Transverse colon (tissue), 4 donors: ENCODE measurements around the gene ZFHX3. TPM values are rescaled to one million over a fixed set of nuclear protein-coding genes. Genes with fewer than 3 reads are reported as not detected.

ENCODE experiments used
- DNase-seq: peaks from one replicate; pipeline ENCODE4 v3.0.0-alpha.2; 2019
- H3K27ac ChIP-seq, 4 donors: fragments of 200-600 bp; sonication (generic); 2 replicates each; pipeline ENCODE4 v1.5.1; 2016 to 2018; ENCODE audit warnings: inconsistent platforms in 4 of 4
- H3K27me3 ChIP-seq: fragments of 200-600 bp; sonication (generic); 2 replicates; pipeline ENCODE4 v1.5.1; 2017; ENCODE audit warnings: inconsistent platforms
- H3K36me3 ChIP-seq, 4 donors: fragments of 200-600 bp; sonication (generic); 2 replicates each; pipeline ENCODE4 v1.5.1; 2017 to 2019; ENCODE audit warnings: inconsistent platforms in 4 of 4
- H3K4me1 ChIP-seq, 4 donors: fragments of 200-600 bp; sonication (generic); 2 replicates each; pipeline ENCODE4 v1.5.1; 2017 to 2020; ENCODE audit warnings: inconsistent platforms in 4 of 4
- H3K4me3 ChIP-seq, 4 donors: fragments of 200-600 bp; sonication (generic); 1 replicate in 1 of 4; 2 replicates in 3 of 4; pipeline versions ENCODE4 v1.5.1 to v1.6.1; 2017 to 2019; ENCODE audit warnings: inconsistent platforms in 4 of 4
- H3K9me3 ChIP-seq, 2 donors: fragments of 200-600 bp; sonication (generic); 2 replicates each; pipeline ENCODE4 v1.5.1; 2017 to 2019; ENCODE audit warnings: inconsistent platforms in 2 of 2
- EP300 ChIP-seq: sonication (generic); formaldehyde crosslinking; IDR thresholded peaks from one replicate; pipeline ENCODE4 v1.6.1; 2017; ENCODE audit warnings: antibody characterized with exemption, low read depth
- POLR2A ChIP-seq: fragments of 450-650 bp; IDR thresholded peaks from one replicate; pipeline ENCODE4 v1.6.1; 2016; ENCODE audit warnings: antibody characterized with exemption, mild to moderate bottlenecking, moderate library complexity
- POLR2AphosphoS5 ChIP-seq, 3 donors: sonication (generic); formaldehyde crosslinking; IDR thresholded peaks; one replicate each; pipeline ENCODE4 v1.6.1; 2016; ENCODE audit warnings: antibody characterized with exemption in 3 of 3
- WGBS, 2 donors: methylation state at CpG; one replicate each; pipeline ENCODE4 v1.1.5; 2018; ENCODE audit warnings: low coverage in 1 of 2; 5-methylcytosine and 5-hydroxymethylcytosine counted together
- in situ Hi-C, 4 donors: fragments of 200-750 bp; cut with MboI; loops; one replicate each; pipeline versions ENCODE4 v1.15.0 to v1.15.1; 2017; ENCODE audit warnings: low sequenced_read_pairs in 3 of 4, low pct_ligation_motif_present in 1 of 4, low pct_unique_long_range_greater_than_20kb in 1 of 4
- intact Hi-C: fragments of 100-400 bp; cut with DNase I; formaldehyde crosslinking; loops from one replicate; pipeline ENCODE4 v1.15.1; 2023; ENCODE audit warnings: low total_unique reads
- total RNA-seq, 4 donors: library from RNA; depleted of rRNA; stranded (reverse); fragments of >200 nt; gene quantifications; one replicate each; pipeline ENCODE4 v1.1.0, GENCODE V29; 2016
- TF ChIP-seq, protein P1 (sequence below), 5 experiments: fragments of 200-600 bp in 3 of 5; fragments of 450-650 bp in 2 of 5; sonication (generic) in 3 of 5; IDR thresholded peaks; 1 replicate in 2 of 5; 2 replicates in 3 of 5; pipeline ENCODE4 v1.5.1; 2016 to 2017; ENCODE audit warnings: antibody characterized with exemption in 5 of 5, inconsistent platforms in 3 of 5, mild to moderate bottlenecking in 2 of 5, moderate library complexity in 1 of 5

ZFHX3 gene
- total RNA-seq, 4 donors from 2014 or later, result 12.3 to 23.7 (median 15.3) TPM

DNA sequence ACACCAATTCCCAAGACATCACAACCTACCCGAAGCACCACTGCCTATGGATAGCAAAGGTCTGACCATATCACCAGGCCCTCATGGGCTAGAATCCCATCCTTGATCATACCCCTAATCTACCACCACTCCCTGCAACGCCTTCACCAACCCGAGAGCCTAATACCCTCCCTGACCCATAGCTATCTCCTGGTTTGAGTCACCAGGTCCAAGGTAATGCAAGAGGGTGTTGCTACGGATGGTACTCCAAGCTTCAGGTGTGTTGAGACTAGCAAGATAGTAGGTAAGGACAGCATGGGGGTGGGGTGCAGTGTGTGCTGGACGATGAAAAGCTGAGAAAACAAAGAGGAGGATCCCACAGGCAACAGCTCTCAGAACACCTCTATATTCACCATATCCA, 258.0 kb downstream of the ZFHX3 start:
- 95 to 100% methylated on average over 4 to 5 of the region's 5 CpGs for WGBS, 2 donors
- Histone ChIP-seq H3K36me3 (peaks cover 0 to 4% (median 0%) of the 10 kb centered on the region in 4 donors), H3K27me3 (no peaks in the 10 kb centered on the region), H3K27ac (no peak overlapping the region), H3K4me1 (peaks cover 4 to 16% (median 4%) of the 10 kb centered on the region in 4 donors), H3K4me3 (no peak overlapping the region), H3K9me3 (no peaks in the 10 kb centered on the region)
- TF ChIP-seq, protein P1, sequence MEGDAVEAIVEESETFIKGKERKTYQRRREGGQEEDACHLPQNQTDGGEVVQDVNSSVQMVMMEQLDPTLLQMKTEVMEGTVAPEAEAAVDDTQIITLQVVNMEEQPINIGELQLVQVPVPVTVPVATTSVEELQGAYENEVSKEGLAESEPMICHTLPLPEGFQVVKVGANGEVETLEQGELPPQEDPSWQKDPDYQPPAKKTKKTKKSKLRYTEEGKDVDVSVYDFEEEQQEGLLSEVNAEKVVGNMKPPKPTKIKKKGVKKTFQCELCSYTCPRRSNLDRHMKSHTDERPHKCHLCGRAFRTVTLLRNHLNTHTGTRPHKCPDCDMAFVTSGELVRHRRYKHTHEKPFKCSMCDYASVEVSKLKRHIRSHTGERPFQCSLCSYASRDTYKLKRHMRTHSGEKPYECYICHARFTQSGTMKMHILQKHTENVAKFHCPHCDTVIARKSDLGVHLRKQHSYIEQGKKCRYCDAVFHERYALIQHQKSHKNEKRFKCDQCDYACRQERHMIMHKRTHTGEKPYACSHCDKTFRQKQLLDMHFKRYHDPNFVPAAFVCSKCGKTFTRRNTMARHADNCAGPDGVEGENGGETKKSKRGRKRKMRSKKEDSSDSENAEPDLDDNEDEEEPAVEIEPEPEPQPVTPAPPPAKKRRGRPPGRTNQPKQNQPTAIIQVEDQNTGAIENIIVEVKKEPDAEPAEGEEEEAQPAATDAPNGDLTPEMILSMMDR (IDR thresholded peaks at IDR 0.05), result no peak
- no peak for TF ChIP-seq POLR2AphosphoS5 (IDR thresholded peaks at IDR 0.05)
- no peak for TF ChIP-seq POLR2A
- no peak for TF ChIP-seq EP300
- in situ Hi-C loops (no loop called here), intact Hi-C loops (no loop called here)
- no peak for DNase-seq

DNA sequence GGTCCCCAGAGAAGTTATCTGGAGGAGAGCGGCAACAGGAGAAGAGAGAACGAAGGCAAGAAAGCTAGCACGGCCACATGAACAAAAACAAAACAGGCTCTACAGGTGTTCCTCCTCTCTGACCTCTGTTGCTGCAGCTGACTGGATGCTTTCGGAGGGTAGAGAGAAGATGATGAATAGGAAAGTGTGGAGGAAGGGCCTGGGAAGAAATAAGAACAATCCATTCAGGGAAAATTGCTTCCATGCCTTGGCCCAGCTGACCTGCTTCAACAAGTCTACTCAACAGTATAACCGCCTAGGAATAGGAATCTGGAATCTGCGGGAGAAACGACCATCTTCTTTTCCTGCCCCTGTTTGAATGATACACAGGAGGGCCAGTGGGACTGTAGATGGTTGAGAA, 258.5 kb downstream of the ZFHX3 start:
- in situ Hi-C loops (no loop called here), intact Hi-C loops (no loop called here)
- Histone ChIP-seq H3K4me3 (no peak overlapping the region), H3K4me1 (peaks cover 4 to 16% (median 4%) of the 10 kb centered on the region in 4 donors), H3K36me3 (peaks cover 0 to 4% (median 0%) of the 10 kb centered on the region in 4 donors), H3K27me3 (no peaks in the 10 kb centered on the region), H3K27ac (no peak overlapping the region), H3K9me3 (no peaks in the 10 kb centered on the region)
- no peak for TF ChIP-seq POLR2A
- no peak for TF ChIP-seq EP300
- TF ChIP-seq POLR2AphosphoS5 (IDR thresholded peaks at IDR 0.05), result no peak
- TF ChIP-seq, protein P1 (IDR thresholded peaks at IDR 0.05), result no peak
- 96 to 98% methylated on average over 4 to 7 of the region's 7 CpGs for WGBS, 2 donors
- no peak for DNase-seq

DNA sequence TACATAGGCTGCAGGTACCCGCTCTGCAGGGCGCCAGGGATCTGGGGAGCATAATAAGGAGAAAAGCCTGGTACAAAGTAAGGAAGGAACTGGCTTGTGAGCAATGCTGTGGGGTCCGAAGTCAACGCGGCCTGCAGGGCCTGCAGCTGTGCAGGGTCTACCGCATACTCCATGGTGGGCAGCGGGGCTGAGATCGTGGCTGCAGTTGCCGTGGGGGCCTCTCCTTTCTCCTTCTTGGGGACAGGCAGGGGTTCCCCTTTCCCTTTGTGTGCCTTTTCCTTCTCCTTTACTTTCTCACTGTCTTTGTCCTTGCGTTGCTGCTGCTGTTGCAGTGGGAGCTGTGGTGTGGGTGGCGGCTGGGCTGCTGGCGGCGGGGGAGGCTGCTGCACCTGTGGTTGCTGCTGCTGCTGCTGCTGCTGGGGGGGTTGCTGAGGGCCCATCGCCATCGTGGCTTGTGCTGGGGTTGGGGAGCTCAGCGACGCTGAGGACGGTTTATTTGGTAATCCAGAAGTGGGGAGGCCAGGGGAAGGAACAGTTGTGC, 259.6 kb downstream of the ZFHX3 start:
- peak overlapping the region in 3 of 4 donors; percentile 38 to 54 (median 49) for H3K27ac ChIP-seq
- no peaks in the 10 kb centered on the region for H3K27me3 ChIP-seq
- no peak for DNase-seq
- in situ Hi-C loops, result no loop called here
- 60 to 87% methylated on average over 1 to 18 of the region's 18 CpGs for WGBS, 2 donors
- TF ChIP-seq POLR2AphosphoS5 (IDR thresholded peaks at IDR 0.05), result no peak
- TF ChIP-seq, protein P1 (IDR thresholded peaks at IDR 0.05), result no peak
- TF ChIP-seq EP300, result no peak
- TF ChIP-seq POLR2A, result no peak
- H3K4me3 ChIP-seq, result peak overlapping the region in 1 of 4 donors; percentile 42
- intact Hi-C loops, result no loop called here
- H3K36me3 ChIP-seq, result no peaks in the 10 kb centered on the region
- no peaks in the 10 kb centered on the region for H3K9me3 ChIP-seq
- H3K4me1 ChIP-seq, result peaks cover 4 to 16% (median 4%) of the 10 kb centered on the region in 4 donors

DNA sequence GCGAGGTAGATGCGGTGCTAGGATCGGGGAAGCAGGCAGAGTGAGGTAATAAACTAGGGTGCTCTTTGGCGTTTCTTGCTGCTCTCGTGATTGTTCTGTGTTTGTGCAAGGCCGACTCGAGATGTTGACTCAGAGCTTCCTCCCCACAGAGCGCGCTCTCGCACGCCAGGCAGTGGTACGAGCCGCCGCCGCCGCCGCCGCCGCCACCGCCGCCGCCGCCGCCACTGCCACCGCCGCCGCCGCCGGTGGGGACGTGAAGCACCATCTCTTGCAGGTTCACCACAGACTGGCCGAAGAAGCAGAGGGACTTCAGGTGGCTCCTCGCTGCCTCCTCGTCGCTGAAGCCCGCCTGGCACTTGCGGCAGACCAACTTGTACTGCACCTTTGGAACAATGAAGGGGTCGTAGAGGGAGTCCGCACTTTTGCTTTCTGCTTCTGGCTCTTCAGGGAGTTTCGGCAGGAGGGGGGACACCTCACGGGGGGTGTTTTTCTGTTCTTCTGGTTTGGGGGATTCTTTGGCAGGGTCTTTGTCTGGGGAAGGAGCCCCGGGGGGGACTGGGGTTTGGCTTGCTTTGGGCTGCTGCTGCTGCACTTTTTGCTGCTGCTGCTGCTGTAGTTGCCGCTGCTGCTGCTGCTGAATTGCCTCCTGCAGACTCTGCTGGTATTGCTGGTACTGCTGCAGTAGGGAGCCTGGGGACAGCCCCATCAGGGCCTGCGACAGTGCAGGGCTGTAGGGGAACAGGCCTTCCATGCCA, 260.2 kb downstream of the ZFHX3 start:
- DNase-seq, result peak; percentile 73
- TF ChIP-seq EP300 (no peak), POLR2A (no peak), POLR2AphosphoS5 (IDR thresholded peaks at IDR 0.05) (peak; percentile 26 to 51 (median 44))
- H3K4me1 ChIP-seq, result peaks cover 4 to 16% (median 4%) of the 10 kb centered on the region in 4 donors
- peak overlapping the region; percentile 24 to 42 (median 32) for H3K4me3 ChIP-seq
- in situ Hi-C loops, result no loop called here
- H3K36me3 ChIP-seq, result no peaks in the 10 kb centered on the region
- 23% methylated on average over 43 of the region's 43 CpGs; no CpG with 5 or more reads in 1 of the 2 donors for WGBS, 2 donors
- intact Hi-C loops, result no loop called here
- H3K9me3 ChIP-seq, result no peaks in the 10 kb centered on the region
- H3K27me3 ChIP-seq, result no peaks in the 10 kb centered on the region
- peak overlapping the region; percentile 54 to 62 (median 58) for H3K27ac ChIP-seq
